ENCODE results near the gene MVB12B. TPM values are rescaled to one million over a fixed set of nuclear protein-coding genes. Genes with fewer than 3 reads are reported as not detected.

MVB12B gene
- total and polyA plus RNA-seq, 9 donors, result 7.0 to 23.1 (median 17.8) TPM

- intact Hi-C loops (cut with DNase I), result no loop called here
Observed at GRCh38 chr9:126335837-126336735, 9.5 kb downstream of the MVB12B start.

GRCh38 chr9:126336736-126337325 lies 10.2 kb downstream of the MVB12B start:
- no peak overlapping the region for H3K4me3 ChIP-seq
- no peaks in the 10 kb centered on the region for H3K4me1 ChIP-seq (ENCODE audit: insufficient read depth)
- H3K27ac ChIP-seq, result no peak overlapping the region
- H3K9me3 ChIP-seq, result no peaks in the 10 kb centered on the region
- H3K27me3 ChIP-seq, result no peaks in the 10 kb centered on the region
- intact Hi-C loops (cut with DNase I), result no loop called here
- TF ChIP-seq, protein P1, sequence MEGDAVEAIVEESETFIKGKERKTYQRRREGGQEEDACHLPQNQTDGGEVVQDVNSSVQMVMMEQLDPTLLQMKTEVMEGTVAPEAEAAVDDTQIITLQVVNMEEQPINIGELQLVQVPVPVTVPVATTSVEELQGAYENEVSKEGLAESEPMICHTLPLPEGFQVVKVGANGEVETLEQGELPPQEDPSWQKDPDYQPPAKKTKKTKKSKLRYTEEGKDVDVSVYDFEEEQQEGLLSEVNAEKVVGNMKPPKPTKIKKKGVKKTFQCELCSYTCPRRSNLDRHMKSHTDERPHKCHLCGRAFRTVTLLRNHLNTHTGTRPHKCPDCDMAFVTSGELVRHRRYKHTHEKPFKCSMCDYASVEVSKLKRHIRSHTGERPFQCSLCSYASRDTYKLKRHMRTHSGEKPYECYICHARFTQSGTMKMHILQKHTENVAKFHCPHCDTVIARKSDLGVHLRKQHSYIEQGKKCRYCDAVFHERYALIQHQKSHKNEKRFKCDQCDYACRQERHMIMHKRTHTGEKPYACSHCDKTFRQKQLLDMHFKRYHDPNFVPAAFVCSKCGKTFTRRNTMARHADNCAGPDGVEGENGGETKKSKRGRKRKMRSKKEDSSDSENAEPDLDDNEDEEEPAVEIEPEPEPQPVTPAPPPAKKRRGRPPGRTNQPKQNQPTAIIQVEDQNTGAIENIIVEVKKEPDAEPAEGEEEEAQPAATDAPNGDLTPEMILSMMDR (IDR thresholded peaks at IDR 0.05), result no peak
- no peak for TF ChIP-seq EP300 (IDR thresholded peaks at IDR 0.05)
- no peak for TF ChIP-seq POLR2A (IDR thresholded peaks at IDR 0.05)
- H3K36me3 ChIP-seq, result no peaks in the 10 kb centered on the region
- 84 to 85% (median 85%) methylated on average over 10 of the region's 10 CpGs for WGBS, 3 donors
- DNase-seq, result no peak

More at GRCh38 chr9:126335837-126336735, 9.5 kb downstream of the MVB12B start:
- Histone ChIP-seq H3K4me1 (ENCODE audit: insufficient read depth) (no peaks in the 10 kb centered on the region), H3K36me3 (no peaks in the 10 kb centered on the region), H3K9me3 (no peaks in the 10 kb centered on the region), H3K27ac (no peak overlapping the region), H3K4me3 (no peak overlapping the region), H3K27me3 (no peaks in the 10 kb centered on the region)
- no peak for DNase-seq
- WGBS, 3 donors, result 78 to 87% (median 83%) methylated on average over 19 of the region's 19 CpGs
- TF ChIP-seq, protein P1 (IDR thresholded peaks at IDR 0.05), result no peak
- TF ChIP-seq EP300 (IDR thresholded peaks at IDR 0.05) (no peak), POLR2A (IDR thresholded peaks at IDR 0.05) (no peak)

DNA sequence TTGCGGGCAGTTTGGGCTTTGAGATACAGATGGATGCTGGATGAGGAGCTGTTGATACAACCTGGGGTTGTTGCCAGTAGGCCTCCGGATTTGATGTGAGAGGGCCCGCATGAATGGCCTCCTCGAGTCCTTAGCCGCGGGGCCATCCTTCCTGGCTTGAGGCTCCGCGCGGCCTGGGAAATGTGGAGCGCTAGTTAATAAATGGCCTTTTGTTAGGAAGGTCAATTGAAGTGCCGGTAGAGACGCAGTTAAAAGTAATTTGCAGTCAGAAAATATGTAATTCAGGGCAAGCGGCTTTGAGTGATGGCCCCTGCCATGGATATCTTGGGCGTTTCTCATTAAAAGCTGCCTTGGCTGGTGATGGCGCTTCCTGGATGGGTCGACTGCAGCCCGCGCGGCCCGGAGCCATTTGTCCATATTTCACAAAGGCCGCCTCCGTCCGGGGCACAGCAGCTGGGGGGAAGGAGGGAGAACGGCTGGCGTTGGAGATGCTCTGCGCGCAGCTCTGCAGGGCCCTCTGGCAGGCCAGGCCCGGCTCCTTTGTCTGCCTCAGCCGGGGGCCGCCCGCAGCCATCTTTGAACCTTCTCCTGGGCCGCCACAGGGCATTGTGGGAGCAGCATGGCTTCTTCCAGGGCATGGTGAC lies 11.2 kb downstream of the MVB12B start:
- intact Hi-C loops (cut with DNase I), result no loop called here
- H3K4me1 ChIP-seq (ENCODE audit: insufficient read depth), result no peaks in the 10 kb centered on the region
- H3K27ac ChIP-seq, result no peak overlapping the region
- no peak overlapping the region for H3K4me3 ChIP-seq
- no peaks in the 10 kb centered on the region for H3K27me3 ChIP-seq
- H3K9me3 ChIP-seq, result no peaks in the 10 kb centered on the region
- no peak for DNase-seq
- WGBS, 3 donors, result 74 to 87% (median 84%) methylated on average over 32 of the region's 32 CpGs
- TF ChIP-seq, protein P1 (IDR thresholded peaks at IDR 0.05), result no peak
- TF ChIP-seq EP300 (IDR thresholded peaks at IDR 0.05), result no peak
- no peak for TF ChIP-seq POLR2A (IDR thresholded peaks at IDR 0.05)
- no peaks in the 10 kb centered on the region for H3K36me3 ChIP-seq

- 37 to 44% (median 40%) methylated on average over 3 of the region's 3 CpGs for WGBS, 3 donors
Observed at GRCh38 chr9:126338945-126339344, 12.3 kb downstream of the MVB12B start.

More at GRCh38 chr9:126338945-126339344, 12.3 kb downstream of the MVB12B start:
- intact Hi-C loops (cut with DNase I), result no loop called here
- H3K36me3 ChIP-seq, result no peaks in the 10 kb centered on the region
- no peaks in the 10 kb centered on the region for H3K27me3 ChIP-seq
- H3K4me3 ChIP-seq, result no peak overlapping the region
- no peaks in the 10 kb centered on the region for H3K9me3 ChIP-seq
- H3K4me1 ChIP-seq (ENCODE audit: insufficient read depth), result no peaks in the 10 kb centered on the region
- no peak overlapping the region for H3K27ac ChIP-seq
- DNase-seq, result no peak
- TF ChIP-seq, protein P1 (IDR thresholded peaks at IDR 0.05), result no peak
- TF ChIP-seq EP300 (IDR thresholded peaks at IDR 0.05) (no peak), POLR2A (IDR thresholded peaks at IDR 0.05) (no peak)
